H1 (cell line): ENCODE results near the gene PPP1R11. TPM values are rescaled to one million over a fixed set of nuclear protein-coding genes. Genes with fewer than 3 reads are reported as not detected.

Experiments
- CTCF ChIA-PET: fragments of 300-600 bp; sonication (Branson Sonifier 250); formaldehyde crosslinking; loops from one replicate; lab custom pipeline; 2021; ENCODE audit not compliant: partially characterized antibody; lab: Charles Lee
- POLR2A ChIA-PET: fragments of 300-600 bp; sonication (Branson Sonifier 250); formaldehyde crosslinking; loops from one replicate; lab custom pipeline; 2021; ENCODE audit warnings: inconsistent platforms; ENCODE audit not compliant: partially characterized antibody; lab: Charles Lee
- DNase-seq, 2 experiments: peaks; one replicate each; pipeline versions ENCODE4 v3.0.0 to v3.0.0-alpha.2; 2010 to 2022; ENCODE audit warnings: low spot score in 2 of 2, low read depth in 1 of 2, mixed read lengths in 1 of 2
- FAIRE-seq: peaks from 2 replicates; lab custom pipeline; 2011; peaks lifted over from hg19 to GRCh38; lab: Jason Lieb, UNC
- H2AFZ ChIP-seq: 2 replicates; pipeline ENCODE4 v1.8.1; 2012; ENCODE audit warnings: low read length, inconsistent platforms
- H2AK5ac ChIP-seq: 2 replicates; pipeline ENCODE4 v1.6.1; 2013; ENCODE audit warnings: low read depth, low read length
- H2BK120ac ChIP-seq: replicated peaks from 2 replicates; pipeline ENCODE3; 2013; ENCODE audit warnings: low read depth, low read length, inconsistent platforms
- H2BK12ac ChIP-seq: 2 replicates; pipeline ENCODE4 v1.6.1; 2013; ENCODE audit warnings: low read depth, low read length
- H2BK15ac ChIP-seq: 2 replicates; pipeline ENCODE4 v1.6.1; 2013; ENCODE audit warnings: low read length
- H2BK20ac ChIP-seq: 2 replicates; pipeline ENCODE4 v1.6.1; 2013; ENCODE audit warnings: low read length
- H2BK5ac ChIP-seq: 2 replicates; pipeline ENCODE4 v1.6.1; 2013; ENCODE audit warnings: low read depth, low read length
- H3K14ac ChIP-seq: 2 replicates; pipeline ENCODE4 v1.6.1; 2013; ENCODE audit warnings: inconsistent platforms; ENCODE audit not compliant: insufficient read length
- H3K18ac ChIP-seq: 2 replicates; pipeline ENCODE4 v1.6.1; 2013; ENCODE audit warnings: low read length; ENCODE audit errors: extremely low read depth
- H3K23ac ChIP-seq: 2 replicates; pipeline ENCODE4 v1.6.1; 2013; ENCODE audit warnings: inconsistent platforms; ENCODE audit not compliant: insufficient read length
- H3K23me2 ChIP-seq: 2 replicates; pipeline ENCODE4 v1.6.1; 2013; ENCODE audit warnings: low read depth, low read length
- H3K27ac ChIP-seq: 2 replicates; pipeline ENCODE4 v1.6.1; 2011; ENCODE audit warnings: low read depth, low read length, inconsistent platforms
- H3K27me3 ChIP-seq, 4 experiments: replicated peaks in 1 of 4; 1 replicate in 1 of 4; 2 replicates in 3 of 4; pipeline versions ENCODE4 v1.6.1 to v1.8.1; 2011 to 2013; ENCODE audit warnings: low read length in 3 of 4, mild to moderate bottlenecking in 3 of 4, inconsistent platforms in 2 of 4, mixed read lengths in 2 of 4, moderate library complexity in 1 of 4; ENCODE audit not compliant: control insufficient read depth in 3 of 4, insufficient read depth in 3 of 4; ENCODE audit errors: extremely low read depth in 1 of 4
- H3K36me3 ChIP-seq, 4 experiments: 2 replicates each; pipeline versions ENCODE4 v1.6.1 to v1.8.1; 2011 to 2013; ENCODE audit warnings: mild to moderate bottlenecking in 4 of 4, low read length in 3 of 4, moderate library complexity in 2 of 4, control low read depth in 1 of 4, inconsistent platforms in 1 of 4; ENCODE audit not compliant: insufficient read depth in 4 of 4, control insufficient read depth in 2 of 4
- H3K4ac ChIP-seq: replicated peaks from 2 replicates; pipeline ENCODE3; 2013; ENCODE audit warnings: low read length, low read depth, mixed read lengths, inconsistent platforms; ENCODE audit not compliant: insufficient read length
- H3K4me1 ChIP-seq, 4 experiments: replicated peaks in 1 of 4; 1 replicate in 1 of 4; 2 replicates in 3 of 4; pipeline versions ENCODE4 v1.6.1 to v1.8.1; 2011 to 2013; ENCODE audit warnings: low read length in 3 of 4, inconsistent platforms in 2 of 4, mixed read lengths in 1 of 4; ENCODE audit not compliant: insufficient read depth in 4 of 4, control insufficient read depth in 3 of 4
- H3K4me2 ChIP-seq, 2 experiments: 2 replicates each; pipeline versions ENCODE4 v1.6.1 to v1.8.1; 2011 to 2013; ENCODE audit warnings: low read depth in 2 of 2, low read length in 2 of 2, control low read depth in 1 of 2, inconsistent platforms in 1 of 2, mild to moderate bottlenecking in 1 of 2; ENCODE audit not compliant: insufficient read depth in 1 of 2
- H3K4me3 ChIP-seq, 4 experiments: fragments of 200-600, 300-600 bp in 1 of 4; sonication (generic), shearing (Covaris generic), sonication (Bioruptor Twin) in 1 of 4; 2 replicates each; pipeline versions ENCODE4 v1.5.1 to v1.8.1; 2011 to 2016; ENCODE audit warnings: low read length in 4 of 4, low read depth in 3 of 4, control low read depth in 2 of 4, inconsistent platforms in 2 of 4, mild to moderate bottlenecking in 2 of 4, mixed read lengths in 1 of 4, moderate library complexity in 1 of 4; ENCODE audit not compliant: insufficient read depth in 2 of 4; ENCODE audit errors: extremely low read depth in 1 of 4
- H3K56ac ChIP-seq: replicated peaks from 2 replicates; pipeline ENCODE3; 2013; ENCODE audit warnings: low read depth, mild to moderate bottlenecking, mixed read lengths, low read length, inconsistent platforms; ENCODE audit not compliant: insufficient read length
- H3K79me1 ChIP-seq: 2 replicates; pipeline ENCODE4 v1.6.1; 2013; ENCODE audit warnings: low read depth, low read length, control low read depth
- H3K79me2 ChIP-seq, 2 experiments: 2 replicates each; pipeline versions ENCODE4 v1.6.1 to v1.8.1; 2012 to 2013; ENCODE audit warnings: low read length in 2 of 2, mild to moderate bottlenecking in 2 of 2, inconsistent platforms in 1 of 2; ENCODE audit not compliant: insufficient read depth in 2 of 2, control insufficient read depth in 1 of 2
- H3K9ac ChIP-seq, 4 experiments: replicated peaks in 1 of 4; 1 replicate in 1 of 4; 2 replicates in 3 of 4; pipeline versions ENCODE4 v1.6.1 to v1.8.1; 2011 to 2013; ENCODE audit warnings: low read depth in 3 of 4, low read length in 3 of 4, control low read depth in 2 of 4, mild to moderate bottlenecking in 2 of 4, moderate library complexity in 2 of 4, inconsistent platforms in 1 of 4; ENCODE audit errors: extremely low read depth in 1 of 4
- H3K9me3 ChIP-seq, 2 experiments: 2 replicates each; pipeline versions ENCODE4 v1.6.1 to v1.8.1; 2012 to 2013; ENCODE audit warnings: mild to moderate bottlenecking in 2 of 2, moderate library complexity in 2 of 2, control low read depth in 1 of 2, inconsistent platforms in 1 of 2, low read depth in 1 of 2, low read length in 1 of 2, mixed read lengths in 1 of 2; ENCODE audit not compliant: insufficient read depth in 2 of 2
- H4K20me1 ChIP-seq, 2 experiments: replicated peaks in 1 of 2; 2 replicates each; pipeline versions ENCODE3 to v1.8.1; 2011 to 2013; ENCODE audit warnings: inconsistent platforms in 2 of 2, low read length in 2 of 2, mild to moderate bottlenecking in 1 of 2; ENCODE audit not compliant: insufficient read depth in 2 of 2, control insufficient read depth in 1 of 2
- H4K5ac ChIP-seq: 2 replicates; pipeline ENCODE4 v1.6.1; 2013; ENCODE audit warnings: low read length, low read depth, mixed read lengths, inconsistent platforms; ENCODE audit not compliant: insufficient read length
- H4K8ac ChIP-seq: 2 replicates; pipeline ENCODE4 v1.8.0; 2013; ENCODE audit warnings: mild to moderate bottlenecking, moderate library complexity, low read length, inconsistent platforms; ENCODE audit not compliant: insufficient read depth; ENCODE audit errors: extremely low read depth
- H4K91ac ChIP-seq: replicated peaks from 2 replicates; pipeline ENCODE3; 2013; ENCODE audit warnings: low read length, mixed read lengths, inconsistent platforms; ENCODE audit not compliant: insufficient read length
- BCL11A ChIP-seq, 2 experiments: IDR thresholded peaks; one replicate each; pipeline ENCODE4 v1.6.1; 2011; ENCODE audit warnings: low read depth in 2 of 2, low read length in 2 of 2, mild to moderate bottlenecking in 2 of 2
- CHD1 ChIP-seq: IDR thresholded peaks from 2 replicates; pipeline ENCODE4 v1.6.1; 2012; ENCODE audit warnings: low read depth, low read length, improper control_type of control experiment
- CHD2 ChIP-seq: IDR thresholded peaks from 2 replicates; pipeline ENCODE4 v1.6.1; 2012; ENCODE audit warnings: low read length, improper control_type of control experiment
- MAFK ChIP-seq: IDR thresholded peaks from 2 replicates; pipeline ENCODE4 v1.6.1; 2012; ENCODE audit warnings: low read depth, mild to moderate bottlenecking, improper control_type of control experiment, low read length
- PHF8 ChIP-seq: fragments of 200-600 bp; sonication (generic); conservative IDR thresholded peaks from 2 replicates; pipeline ENCODE4 v1.7.1; 2012; ENCODE audit warnings: low read depth, mild to moderate bottlenecking, inconsistent platforms, low read length, moderate library complexity
- RXRA ChIP-seq: IDR thresholded peaks from 2 replicates; pipeline ENCODE4 v1.6.1; 2011; ENCODE audit warnings: low read depth, mild to moderate bottlenecking, low read length, moderate library complexity; ENCODE audit not compliant: insufficient read depth
- SP4 ChIP-seq: IDR thresholded peaks from 2 replicates; pipeline ENCODE4 v1.6.1; 2012; ENCODE audit warnings: low read length, inconsistent platforms
- TAF7 ChIP-seq: optimal IDR thresholded peaks from 2 replicates; pipeline ENCODE3; 2011; ENCODE audit warnings: low read depth, mild to moderate bottlenecking, inconsistent platforms, low read length, moderate library complexity, borderline replicate concordance
- TBP ChIP-seq: IDR thresholded peaks from 2 replicates; pipeline ENCODE4 v1.6.1; 2011; ENCODE audit warnings: low read depth, low read length, improper control_type of control experiment
- WGBS, 2 experiments: shearing (Covaris generic) in 1 of 2; methylation state at CpG; one replicate each; pipeline versions ENCODE4 v1.1.6 to v1.1.7; 2013 to 2015; ENCODE audit warnings: low lambda C conversion rate in 2 of 2, mixed read lengths in 2 of 2, inconsistent platforms in 1 of 2, low coverage in 1 of 2, missing lambda C conversion rate in 1 of 2; ENCODE audit not compliant: insufficient replicate concordance in 2 of 2, insufficient coverage in 1 of 2, insufficient read length in 1 of 2; ENCODE audit errors: extremely low coverage in 1 of 2, missing lambda C conversion rate in 1 of 2; 5-methylcytosine and 5-hydroxymethylcytosine counted together
- polyA plus RNA-seq, 7 experiments: library from polyadenylated mRNA; depleted of rRNA in 3 of 7; stranded (reverse) in 5 of 7; unstranded in 2 of 7; fragments of >200 nt in 5 of 7; fragments of 200-250 nt in 2 of 7; gene quantifications; 1 replicate in 5 of 7; 2 replicates in 1 of 7; 4 replicates in 1 of 7; pipeline versions ENCODE4 v1.2.1 to v1.2.3, GENCODE V29; 2011 to 2013; ENCODE audit warnings: missing spikeins in 2 of 7, mixed read lengths in 2 of 7
- total RNA-seq: library from RNA; stranded (reverse); fragmentation: NEBNext Ultra II Directional; extraction: Animal tissue kit (Norgen Biotek cat#: 25700); gene quantifications from 2 replicates; pipeline ENCODE4 v1.2.1, GENCODE V29; 2021
- TF ChIP-seq, protein P1 (sequence below): IDR thresholded peaks from 2 replicates; pipeline ENCODE4 v1.6.1; 2012; ENCODE audit warnings: low read length, inconsistent platforms
- TF ChIP-seq, protein P2 (sequence below): IDR thresholded peaks from 2 replicates; pipeline ENCODE4 v1.6.1; 2011; ENCODE audit warnings: low read length, improper control_type of control experiment
- TF ChIP-seq, protein P3 (sequence below): IDR thresholded peaks from 2 replicates; pipeline ENCODE4 v1.6.1; 2012; ENCODE audit warnings: inconsistent platforms

PPP1R11 gene
- total and polyA plus RNA-seq, 2 of the 8 experiments (the other 6 are each of a cell fraction or from before 2014, with no cell fraction given), result 26.1 to 32.8 TPM

DNA sequence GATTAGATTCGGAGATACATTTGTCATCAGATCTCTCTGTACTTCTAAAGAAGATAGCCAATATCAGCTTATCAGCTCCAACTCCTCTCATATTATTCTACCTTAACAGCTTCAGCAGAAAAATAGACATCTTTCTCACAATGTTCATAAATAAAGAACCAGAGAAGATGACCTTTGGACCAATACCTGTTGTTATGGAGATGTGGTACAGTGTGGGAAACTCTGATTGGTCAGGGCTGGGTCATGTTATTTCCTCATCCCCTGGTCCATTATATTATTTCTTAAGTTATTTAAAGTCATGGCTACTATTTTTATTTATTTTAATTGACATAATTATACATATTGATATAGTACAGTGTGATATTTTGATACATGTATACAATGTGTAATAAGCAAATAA, 41.8 kb upstream of the PPP1R11 start:
- H4K20me1 ChIP-seq, result no peaks in the 10 kb centered on the region
- H3K14ac ChIP-seq, result no peak overlapping the region
- 95% methylated on average over 1 of the region's 1 CpG; no CpG with 5 or more reads in 1 of the 2 experiments for WGBS, 2 experiments
- no peak overlapping the region for H4K5ac ChIP-seq
- H4K91ac ChIP-seq, result no peak overlapping the region
- no peaks in the 10 kb centered on the region; the same call in 1 of the 2 replicates for H3K23me2 ChIP-seq
- no peak overlapping the region for H3K23ac ChIP-seq
- FAIRE-seq (no peak), DNase-seq (no peak)
- no peak overlapping the region for H3K4ac ChIP-seq
- H2AK5ac ChIP-seq, result no peak overlapping the region
- no peaks in the 10 kb centered on the region for H3K9me3 ChIP-seq
- TF ChIP-seq TBP, result no peak
- no peak for TF ChIP-seq CHD2
- no peak for TF ChIP-seq RXRA
- no peak for TF ChIP-seq MAFK
- TF ChIP-seq TAF7, result no peak
- TF ChIP-seq, protein P1, sequence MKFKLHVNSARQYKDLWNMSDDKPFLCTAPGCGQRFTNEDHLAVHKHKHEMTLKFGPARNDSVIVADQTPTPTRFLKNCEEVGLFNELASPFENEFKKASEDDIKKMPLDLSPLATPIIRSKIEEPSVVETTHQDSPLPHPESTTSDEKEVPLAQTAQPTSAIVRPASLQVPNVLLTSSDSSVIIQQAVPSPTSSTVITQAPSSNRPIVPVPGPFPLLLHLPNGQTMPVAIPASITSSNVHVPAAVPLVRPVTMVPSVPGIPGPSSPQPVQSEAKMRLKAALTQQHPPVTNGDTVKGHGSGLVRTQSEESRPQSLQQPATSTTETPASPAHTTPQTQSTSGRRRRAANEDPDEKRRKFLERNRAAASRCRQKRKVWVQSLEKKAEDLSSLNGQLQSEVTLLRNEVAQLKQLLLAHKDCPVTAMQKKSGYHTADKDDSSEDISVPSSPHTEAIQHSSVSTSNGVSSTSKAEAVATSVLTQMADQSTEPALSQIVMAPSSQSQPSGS, result no peak
- TF ChIP-seq, protein P2, sequence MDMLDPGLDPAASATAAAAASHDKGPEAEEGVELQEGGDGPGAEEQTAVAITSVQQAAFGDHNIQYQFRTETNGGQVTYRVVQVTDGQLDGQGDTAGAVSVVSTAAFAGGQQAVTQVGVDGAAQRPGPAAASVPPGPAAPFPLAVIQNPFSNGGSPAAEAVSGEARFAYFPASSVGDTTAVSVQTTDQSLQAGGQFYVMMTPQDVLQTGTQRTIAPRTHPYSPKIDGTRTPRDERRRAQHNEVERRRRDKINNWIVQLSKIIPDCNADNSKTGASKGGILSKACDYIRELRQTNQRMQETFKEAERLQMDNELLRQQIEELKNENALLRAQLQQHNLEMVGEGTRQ, result no peak
- TF ChIP-seq SP4, result no peak
- no peak for TF ChIP-seq PHF8
- TF ChIP-seq BCL11A (IDR thresholded peaks at IDR 0.05; ENCODE audit: low read depth in 2 of 2, low read length in 2 of 2), result no peak
- TF ChIP-seq, protein P3, sequence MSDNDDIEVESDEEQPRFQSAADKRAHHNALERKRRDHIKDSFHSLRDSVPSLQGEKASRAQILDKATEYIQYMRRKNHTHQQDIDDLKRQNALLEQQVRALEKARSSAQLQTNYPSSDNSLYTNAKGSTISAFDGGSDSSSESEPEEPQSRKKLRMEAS, result no peak
- TF ChIP-seq CHD1, result no peak
- H3K27me3 ChIP-seq, result no peaks in the 10 kb centered on the region; a peak in 1 of 7 replicates
- no peak overlapping the region for H2BK120ac ChIP-seq
- H4K8ac ChIP-seq, result no peak overlapping the region
- no peaks in the 10 kb centered on the region for H3K4me1 ChIP-seq
- no peak overlapping the region for H3K27ac ChIP-seq
- no peak overlapping the region for H3K56ac ChIP-seq
- H2BK15ac ChIP-seq, result no peak overlapping the region
- H3K18ac ChIP-seq, result no peak overlapping the region
- no peaks in the 10 kb centered on the region for H3K79me1 ChIP-seq
- H3K4me3 ChIP-seq, result no peak overlapping the region
- H2BK20ac ChIP-seq, result no peak overlapping the region
- no peak overlapping the region for H2BK5ac ChIP-seq
- H2BK12ac ChIP-seq, result no peak overlapping the region
- no peaks in the 10 kb centered on the region for H3K36me3 ChIP-seq
- no peak overlapping the region for H3K9ac ChIP-seq
- H2AFZ ChIP-seq, result no peak overlapping the region
- ChIA-PET POLR2A (no interaction called here), CTCF (interaction anchor here (0.6 to 1.7 kb wide), 3 partner anchors 12 to 672 kb away, joined by 3 to 9 read pairs (median 4); no protein-coding TSS in a partner anchor)
- H3K79me2 ChIP-seq, result no peaks in the 10 kb centered on the region
- no peak overlapping the region for H3K4me2 ChIP-seq
